ENCODE measurements around the gene ADM. TPM values are rescaled to one million over a fixed set of nuclear protein-coding genes. Genes with fewer than 3 reads are reported as not detected.

ADM gene
- total RNA-seq, 2 experiments from 2014 or later, result 43.1 to 46.9 TPM

GRCh38 chr11:10323793-10324170, 18.9 kb downstream of the ADM start:
- Mint-ChIP-seq H3K9me3 (no peaks in the 10 kb centered on the region), H3K36me3 (ENCODE audit: low read depth) (no peaks in the 10 kb centered on the region), H3K4me3 (no peak overlapping the region), H3K27me3 (peaks cover 9% of the 10 kb centered on the region), H3K27ac (peak overlapping the region; percentile 86), H3K4me1 (ENCODE audit: low read depth) (peaks cover 13% of the 10 kb centered on the region)
- ATAC-seq (no peak), DNase-seq (no peak)
- ChIA-PET POLR2A (interaction anchor here (1.0 kb wide), 1 partner anchor 564 kb away, joined by 3 read pairs; no protein-coding TSS in a partner anchor), CTCF (interaction anchor here (0.7 to 5.9 kb wide), 17 partner anchors 8 to 817 kb away, joined by 3 to 37 read pairs (median 4); no protein-coding TSS in a partner anchor)
- intact Hi-C loops (cut with micrococcal nuclease), result loop anchor here (2.0 to 10.0 kb wide), 2 partner anchors 115 to 349 kb away; no protein-coding TSS in a partner anchor
- TF ChIP-seq, protein P1, sequence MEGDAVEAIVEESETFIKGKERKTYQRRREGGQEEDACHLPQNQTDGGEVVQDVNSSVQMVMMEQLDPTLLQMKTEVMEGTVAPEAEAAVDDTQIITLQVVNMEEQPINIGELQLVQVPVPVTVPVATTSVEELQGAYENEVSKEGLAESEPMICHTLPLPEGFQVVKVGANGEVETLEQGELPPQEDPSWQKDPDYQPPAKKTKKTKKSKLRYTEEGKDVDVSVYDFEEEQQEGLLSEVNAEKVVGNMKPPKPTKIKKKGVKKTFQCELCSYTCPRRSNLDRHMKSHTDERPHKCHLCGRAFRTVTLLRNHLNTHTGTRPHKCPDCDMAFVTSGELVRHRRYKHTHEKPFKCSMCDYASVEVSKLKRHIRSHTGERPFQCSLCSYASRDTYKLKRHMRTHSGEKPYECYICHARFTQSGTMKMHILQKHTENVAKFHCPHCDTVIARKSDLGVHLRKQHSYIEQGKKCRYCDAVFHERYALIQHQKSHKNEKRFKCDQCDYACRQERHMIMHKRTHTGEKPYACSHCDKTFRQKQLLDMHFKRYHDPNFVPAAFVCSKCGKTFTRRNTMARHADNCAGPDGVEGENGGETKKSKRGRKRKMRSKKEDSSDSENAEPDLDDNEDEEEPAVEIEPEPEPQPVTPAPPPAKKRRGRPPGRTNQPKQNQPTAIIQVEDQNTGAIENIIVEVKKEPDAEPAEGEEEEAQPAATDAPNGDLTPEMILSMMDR (IDR thresholded peaks at IDR 0.05), result no peak

- CTCF ChIA-PET, result interaction anchor here (0.8 to 5.9 kb wide), 15 partner anchors 15 to 789 kb away, joined by 3 to 37 read pairs (median 6); no protein-coding TSS in a partner anchor
- ATAC-seq, result no peak
- TF ChIP-seq, protein P1 (IDR thresholded peaks at IDR 0.05), result no peak
- no peak overlapping the region for H3K27ac Mint-ChIP-seq
- POLR2A ChIA-PET, result no interaction called here
- H3K4me1 Mint-ChIP-seq (ENCODE audit: low read depth), result peaks cover 13% of the 10 kb centered on the region
- DNase-seq, result no peak
- H3K9me3 Mint-ChIP-seq, result no peaks in the 10 kb centered on the region
- no peak overlapping the region for H3K4me3 Mint-ChIP-seq
- peaks cover 9% of the 10 kb centered on the region for H3K27me3 Mint-ChIP-seq
- intact Hi-C loops (cut with micrococcal nuclease), result loop anchor here (10.0 kb wide), 1 partner anchor 350 kb away; no protein-coding TSS in a partner anchor
- no peaks in the 10 kb centered on the region for H3K36me3 Mint-ChIP-seq (ENCODE audit: low read depth)
Observed at GRCh38 chr11:10324474-10324873, 19.6 kb downstream of the ADM start.

GRCh38 chr11:10325277-10326011, 20.6 kb downstream of the ADM start:
- H3K27me3 Mint-ChIP-seq, result peaks cover 9% of the 10 kb centered on the region
- no peak for ATAC-seq
- no peak overlapping the region for H3K4me3 Mint-ChIP-seq
- TF ChIP-seq, protein P1 (IDR thresholded peaks at IDR 0.05), result no peak
- no peak overlapping the region for H3K27ac Mint-ChIP-seq
- H3K9me3 Mint-ChIP-seq, result no peaks in the 10 kb centered on the region
- intact Hi-C loops (cut with micrococcal nuclease), result loop anchor here (10.0 kb wide), 1 partner anchor 351 kb away; no protein-coding TSS in a partner anchor
- CTCF ChIA-PET, result interaction anchor here (1.0 to 5.9 kb wide), 9 partner anchors 15 to 566 kb away, joined by 3 to 37 read pairs (median 6); no protein-coding TSS in a partner anchor
- DNase-seq, result no peak
- H3K4me1 Mint-ChIP-seq (ENCODE audit: low read depth), result peaks cover 13% of the 10 kb centered on the region
- POLR2A ChIA-PET, result no interaction called here
- no peaks in the 10 kb centered on the region for H3K36me3 Mint-ChIP-seq (ENCODE audit: low read depth)

DNA sequence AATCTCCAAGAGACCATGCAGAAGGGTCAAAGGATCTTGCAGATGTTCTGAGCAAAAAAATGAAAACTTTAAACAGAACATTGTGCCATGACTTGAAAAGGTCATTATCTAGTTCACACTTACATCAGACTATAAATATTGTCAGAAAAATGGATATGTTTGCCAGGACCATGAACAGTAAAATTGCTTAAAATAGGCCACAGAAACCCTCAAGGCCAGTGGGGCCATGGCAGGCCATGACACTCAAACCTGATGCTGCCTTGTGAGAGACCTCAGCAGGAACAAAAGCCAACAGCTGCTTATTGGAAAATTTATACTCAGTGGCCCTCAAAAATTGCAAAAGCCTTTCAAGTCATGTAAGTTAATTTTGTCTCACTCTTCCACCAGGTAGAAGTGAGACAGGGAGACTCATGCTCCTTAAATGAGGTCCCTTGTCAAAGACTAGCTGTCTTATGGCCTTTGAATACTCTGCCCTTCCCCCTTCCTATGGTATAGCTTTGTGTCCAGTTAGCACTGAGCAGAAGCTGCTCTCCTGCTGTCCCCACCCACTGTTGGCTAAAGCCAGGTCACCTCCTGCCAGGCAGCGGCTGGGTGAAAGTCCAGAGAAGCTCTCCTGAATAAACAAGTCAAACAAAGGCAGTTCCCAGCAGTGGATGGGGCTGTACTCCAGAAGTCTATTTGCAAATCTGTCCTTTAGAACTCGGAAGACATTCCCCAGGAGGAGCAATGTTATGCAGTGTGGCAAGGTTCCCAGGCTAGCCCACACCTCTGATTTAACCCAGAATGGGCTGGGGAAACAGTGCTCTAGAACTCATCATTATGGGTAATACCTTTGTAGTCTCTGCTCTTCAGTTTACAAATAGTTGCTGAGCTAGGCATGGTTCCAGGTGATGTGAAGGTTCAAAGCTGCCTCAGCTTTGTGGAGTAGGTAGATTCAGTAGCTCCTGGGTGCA, 21.4 kb downstream of the ADM start:
- ChIA-PET CTCF (interaction anchor here (1.2 to 5.9 kb wide), 6 partner anchors 16 to 567 kb away, joined by 3 to 37 read pairs (median 3); no protein-coding TSS in a partner anchor), POLR2A (interaction anchor here (1.6 kb wide), 1 partner anchor 567 kb away, joined by 4 read pairs; no protein-coding TSS in a partner anchor)
- Mint-ChIP-seq H3K4me3 (no peak overlapping the region), H3K9me3 (no peaks in the 10 kb centered on the region), H3K27me3 (peaks cover 9% of the 10 kb centered on the region), H3K27ac (no peak overlapping the region), H3K36me3 (ENCODE audit: low read depth) (no peaks in the 10 kb centered on the region), H3K4me1 (ENCODE audit: low read depth) (peaks cover 13% of the 10 kb centered on the region)
- ATAC-seq (no peak), DNase-seq (no peak)
- TF ChIP-seq, protein P1 (IDR thresholded peaks at IDR 0.05), result no peak
- intact Hi-C loops (cut with micrococcal nuclease), result loop anchor here (10.0 kb wide), 1 partner anchor 351 kb away; no protein-coding TSS in a partner anchor
